ENCODE data around the gene PAX8.
A peak's percentile ranks its signal among the peaks of the same experiment; 100 is the strongest.

Gene PAX8

GRCh38 chr2:113175042-113175628, 103.6 kb downstream of the PAX8 start:
- Histone ChIP-seq H4K20me1 (ENCODE audit: insufficient read depth, low read length) (peaks cover 44% of the 10 kb centered on the region), H2AFZ (ENCODE audit: low read depth, low read length) (no peak overlapping the region), H3K4me1 (ENCODE audit: low read length) (peaks cover 36% of the 10 kb centered on the region), H3K4me2 (ENCODE audit: low read length) (peak overlapping the region; percentile 100), H3K4me3 (ENCODE audit: low read length) (peak overlapping the region; percentile 97), H3K27ac (ENCODE audit: low read length) (peak overlapping the region; percentile 71), H3K27me3 (ENCODE audit: low read depth, low read length) (no peaks in the 10 kb centered on the region), H3K9me3 (ENCODE audit: insufficient read depth, low read length) (no peaks in the 10 kb centered on the region), H3K36me3 (replicated peaks; ENCODE audit: low read depth, low read length) (peaks cover 35% of the 10 kb centered on the region), H3K9ac (ENCODE audit: low read length) (peak overlapping the region; percentile 96), H3K79me2 (ENCODE audit: low read length) (peaks cover 66% of the 10 kb centered on the region)
- no peak for TF ChIP-seq CTCF (IDR thresholded peaks at IDR 0.05; ENCODE audit: low read depth, low read length)
- TF ChIP-seq EZH2phosphoT487 (IDR thresholded peaks at IDR 0.05; ENCODE audit: low read depth), result no peak

GRCh38 chr2:113174376-113174750, 104.4 kb downstream of the PAX8 start:
- Histone ChIP-seq H3K9me3 (ENCODE audit: insufficient read depth, low read length) (no peaks in the 10 kb centered on the region), H3K4me2 (ENCODE audit: low read length) (peak overlapping the region; percentile 100), H3K4me1 (ENCODE audit: low read length) (peaks cover 36% of the 10 kb centered on the region), H3K9ac (ENCODE audit: low read length) (peak overlapping the region; percentile 96), H3K27ac (ENCODE audit: low read length) (peak overlapping the region; percentile 71), H3K79me2 (ENCODE audit: low read length) (peaks cover 60% of the 10 kb centered on the region), H4K20me1 (ENCODE audit: insufficient read depth, low read length) (peaks cover 37% of the 10 kb centered on the region), H2AFZ (ENCODE audit: low read depth, low read length) (no peak overlapping the region), H3K27me3 (ENCODE audit: low read depth, low read length) (no peaks in the 10 kb centered on the region), H3K4me3 (ENCODE audit: low read length) (peak overlapping the region; percentile 97), H3K36me3 (replicated peaks; ENCODE audit: low read depth, low read length) (peaks cover 35% of the 10 kb centered on the region)
- no peak for TF ChIP-seq EZH2phosphoT487 (IDR thresholded peaks at IDR 0.05; ENCODE audit: low read depth)
- peak; percentile 46 for TF ChIP-seq CTCF (IDR thresholded peaks at IDR 0.05; ENCODE audit: low read depth, low read length)

DNA sequence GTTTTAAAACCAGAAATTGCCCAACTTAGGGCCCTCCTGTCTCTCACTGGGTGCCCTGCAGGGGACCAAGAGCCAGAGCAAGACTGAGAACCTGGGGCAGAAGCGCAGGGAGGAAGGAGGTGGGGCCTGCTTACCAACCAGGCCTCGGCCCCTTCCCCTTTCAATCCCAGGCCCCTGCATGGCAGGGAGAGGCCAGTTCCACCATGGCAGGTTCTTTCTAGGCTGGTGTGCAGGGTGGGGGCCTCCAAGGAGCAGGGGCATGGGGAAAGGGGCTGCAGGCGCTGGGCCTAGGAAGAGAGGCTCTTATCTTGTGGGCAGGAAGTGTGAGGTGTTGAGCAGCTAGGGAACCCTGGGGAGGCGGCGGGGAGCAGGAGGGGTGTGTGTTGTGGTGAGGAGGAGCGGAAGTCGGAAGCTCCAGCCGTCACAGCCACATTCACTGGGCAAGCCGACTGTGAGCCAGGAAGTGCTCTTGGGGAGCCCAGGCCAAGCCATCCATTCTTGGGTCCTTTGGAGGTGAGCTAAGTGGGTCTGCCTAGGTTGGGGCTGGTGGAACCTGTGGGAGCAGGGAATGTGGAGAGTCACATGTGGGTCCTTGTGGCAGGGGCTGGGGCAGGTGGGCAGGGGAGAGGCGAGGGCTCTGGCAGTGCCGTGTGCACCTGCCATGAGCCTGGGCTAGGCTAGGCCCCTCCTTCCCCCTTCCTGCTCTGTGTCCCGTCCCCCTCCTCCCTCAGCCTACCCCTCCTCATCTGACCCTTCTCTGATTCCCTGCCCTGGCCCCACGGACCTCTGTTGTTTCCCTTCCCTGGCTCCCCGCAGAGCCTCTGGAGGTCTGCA, 105.0 kb downstream of the PAX8 start, which contains the start of gene PSD4:
PSD4 (plus strand) TSS at position 430 of the 834 bp plus-strand sequence. CDS start 8,486 bp downstream, outside the sequence.
- Histone ChIP-seq H3K9me3 (ENCODE audit: insufficient read depth, low read length) (no peaks in the 10 kb centered on the region), H3K27me3 (ENCODE audit: low read depth, low read length) (no peaks in the 10 kb centered on the region), H3K4me3 (ENCODE audit: low read length) (peak within 1 kb of the TSS; percentile 97), H3K79me2 (ENCODE audit: low read length) (peaks cover 54% of the 10 kb centered on the region), H3K27ac (ENCODE audit: low read length) (peak within 1 kb of the TSS; percentile 71), H4K20me1 (ENCODE audit: insufficient read depth, low read length) (peaks cover 32% of the 10 kb centered on the region), H3K4me1 (ENCODE audit: low read length) (peaks cover 36% of the 10 kb centered on the region), H3K4me2 (ENCODE audit: low read length) (peak within 1 kb of the TSS; percentile 100), H3K36me3 (replicated peaks; ENCODE audit: low read depth, low read length) (peaks cover 35% of the 10 kb centered on the region), H3K9ac (ENCODE audit: low read length) (peak within 1 kb of the TSS; percentile 96), H2AFZ (ENCODE audit: low read depth, low read length) (peak within 1 kb of the TSS; percentile 67)
- TF ChIP-seq CTCF (IDR thresholded peaks at IDR 0.05; ENCODE audit: low read depth, low read length), result no peak
- no peak for TF ChIP-seq EZH2phosphoT487 (IDR thresholded peaks at IDR 0.05; ENCODE audit: low read depth)
